Measurements from ENCODE around the gene CAPS.
"Not testable (repeated sequence)": the region's sequence is repeated elsewhere in the genome, so short reads cannot be mapped to it uniquely, and the experiment has no call there.

The CAPS gene

DNA sequence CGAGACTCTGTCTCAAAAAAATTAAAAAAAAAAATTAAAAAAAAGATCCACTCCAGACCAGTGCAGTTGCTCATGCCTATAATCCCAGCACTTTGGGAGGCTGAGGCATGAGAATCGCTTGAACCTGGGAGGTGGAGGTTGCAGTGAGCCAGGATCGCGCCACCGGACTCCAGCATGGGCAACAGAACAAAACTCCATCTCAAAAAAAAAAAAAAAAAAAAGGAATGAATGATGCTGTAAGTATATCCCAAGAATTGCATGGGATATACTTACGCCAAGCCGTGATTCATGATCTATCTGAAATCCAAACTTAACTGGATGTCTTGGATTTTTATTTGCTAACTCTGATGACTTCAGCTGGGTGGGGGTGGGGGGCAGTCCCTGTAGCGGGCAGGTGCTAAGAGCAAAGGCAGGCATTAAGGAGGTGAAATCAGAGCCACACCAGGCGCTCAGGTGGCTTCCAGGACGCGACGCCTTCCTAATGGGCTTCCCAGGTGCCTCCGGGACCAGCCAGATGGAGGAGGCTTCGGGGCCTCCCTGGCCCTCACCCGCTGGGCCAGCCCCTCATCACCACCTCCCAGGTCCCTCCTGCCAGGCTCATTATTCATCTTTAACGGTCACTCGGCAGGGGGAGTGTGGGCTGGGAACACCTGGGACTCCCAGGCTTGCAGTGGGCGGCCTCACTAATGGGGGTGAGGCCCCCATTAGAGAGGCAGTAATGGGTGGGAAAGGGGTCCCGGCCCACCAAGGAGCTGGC is 32.3 kb upstream of the CAPS start:
- H4K20me1 ChIP-seq (ENCODE audit: insufficient read depth, low read length) = no peaks in the 10 kb centered on the region
- no peak for ATAC-seq (ENCODE audit: insufficient read depth, low read depth)
- no peak overlapping the region for H2AFZ ChIP-seq (ENCODE audit: low read depth, low read length)
- no peak overlapping the region for H3K4me3 ChIP-seq (ENCODE audit: low read depth in 1 of 2, low read length in 2 of 2)
- no peaks in the 10 kb centered on the region for H3K27me3 ChIP-seq (ENCODE audit: insufficient read depth, low read length, poor library complexity)
- no peaks in the 10 kb centered on the region for H3K9me3 ChIP-seq (ENCODE audit: insufficient read depth, low read length, severe bottlenecking)
- TF ChIP-seq, protein P1, sequence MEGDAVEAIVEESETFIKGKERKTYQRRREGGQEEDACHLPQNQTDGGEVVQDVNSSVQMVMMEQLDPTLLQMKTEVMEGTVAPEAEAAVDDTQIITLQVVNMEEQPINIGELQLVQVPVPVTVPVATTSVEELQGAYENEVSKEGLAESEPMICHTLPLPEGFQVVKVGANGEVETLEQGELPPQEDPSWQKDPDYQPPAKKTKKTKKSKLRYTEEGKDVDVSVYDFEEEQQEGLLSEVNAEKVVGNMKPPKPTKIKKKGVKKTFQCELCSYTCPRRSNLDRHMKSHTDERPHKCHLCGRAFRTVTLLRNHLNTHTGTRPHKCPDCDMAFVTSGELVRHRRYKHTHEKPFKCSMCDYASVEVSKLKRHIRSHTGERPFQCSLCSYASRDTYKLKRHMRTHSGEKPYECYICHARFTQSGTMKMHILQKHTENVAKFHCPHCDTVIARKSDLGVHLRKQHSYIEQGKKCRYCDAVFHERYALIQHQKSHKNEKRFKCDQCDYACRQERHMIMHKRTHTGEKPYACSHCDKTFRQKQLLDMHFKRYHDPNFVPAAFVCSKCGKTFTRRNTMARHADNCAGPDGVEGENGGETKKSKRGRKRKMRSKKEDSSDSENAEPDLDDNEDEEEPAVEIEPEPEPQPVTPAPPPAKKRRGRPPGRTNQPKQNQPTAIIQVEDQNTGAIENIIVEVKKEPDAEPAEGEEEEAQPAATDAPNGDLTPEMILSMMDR (IDR thresholded peaks at IDR 0.05; ENCODE audit: borderline replicate concordance, extremely low read depth, low read length, poor library complexity, severe bottlenecking) = no peak
- no peak for TF ChIP-seq EZH2 (IDR thresholded peaks at IDR 0.05; ENCODE audit: borderline replicate concordance, low read depth, low read length, severe bottlenecking)
- no peaks in the 10 kb centered on the region for H3K4me1 ChIP-seq (ENCODE audit: insufficient read depth, low read length)
- no peak overlapping the region for H3K9ac ChIP-seq (ENCODE audit: low read depth, low read length)
- no peak overlapping the region for H3K27ac ChIP-seq (ENCODE audit: low read length)
- no peaks in the 10 kb centered on the region for H3K79me2 ChIP-seq (ENCODE audit: insufficient read depth, low read length)
- H3K4me2 ChIP-seq (ENCODE audit: insufficient read depth, low read length) = no peak overlapping the region
- no peaks in the 10 kb centered on the region for H3K36me3 ChIP-seq (ENCODE audit: insufficient read depth, low read length)
- DNase-seq = no peak

DNA sequence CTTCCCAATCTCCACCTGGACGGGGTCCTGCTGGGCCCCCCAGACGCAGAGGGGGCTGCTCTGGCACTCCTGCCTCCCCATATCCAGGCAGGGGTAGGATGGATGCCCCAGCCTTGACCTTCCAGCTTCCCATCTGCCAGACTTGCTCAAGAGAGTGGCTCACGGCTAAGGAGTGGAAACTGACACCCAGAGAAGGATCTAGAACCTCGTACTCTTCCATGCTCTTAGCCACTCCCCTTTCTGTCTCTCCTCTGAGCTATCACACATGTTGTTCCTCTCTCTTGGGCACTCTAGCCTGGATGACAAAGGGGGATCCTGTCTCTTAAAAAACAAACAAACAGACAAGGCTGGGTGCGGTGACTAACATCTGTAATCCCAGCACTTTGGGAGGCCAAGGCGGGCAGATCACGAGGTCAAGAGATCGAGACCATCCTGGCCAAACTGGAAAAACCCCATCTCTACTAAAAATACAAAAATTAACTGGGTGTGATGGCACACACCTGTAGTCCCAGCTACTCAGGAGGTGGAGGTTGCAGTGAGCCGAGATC is 31.6 kb upstream of the CAPS start:
- no peaks in the 10 kb centered on the region for H3K27me3 ChIP-seq (ENCODE audit: insufficient read depth, low read length, poor library complexity)
- no peak overlapping the region for H3K9ac ChIP-seq (ENCODE audit: low read depth, low read length)
- no peak overlapping the region for H2AFZ ChIP-seq (ENCODE audit: low read depth, low read length)
- DNase-seq (no peak), ATAC-seq (ENCODE audit: insufficient read depth, low read depth) (no peak)
- H3K9me3 ChIP-seq (ENCODE audit: insufficient read depth, low read length, severe bottlenecking) = no peaks in the 10 kb centered on the region
- H4K20me1 ChIP-seq (ENCODE audit: insufficient read depth, low read length) = no peaks in the 10 kb centered on the region
- no peak for TF ChIP-seq EZH2 (IDR thresholded peaks at IDR 0.05; ENCODE audit: borderline replicate concordance, low read depth, low read length, severe bottlenecking)
- TF ChIP-seq, protein P1 (IDR thresholded peaks at IDR 0.05; ENCODE audit: borderline replicate concordance, extremely low read depth, low read length, poor library complexity, severe bottlenecking) = no peak
- no peak overlapping the region for H3K4me2 ChIP-seq (ENCODE audit: insufficient read depth, low read length)
- H3K4me1 ChIP-seq (ENCODE audit: insufficient read depth, low read length) = no peaks in the 10 kb centered on the region
- no peaks in the 10 kb centered on the region for H3K79me2 ChIP-seq (ENCODE audit: insufficient read depth, low read length)
- no peaks in the 10 kb centered on the region for H3K36me3 ChIP-seq (ENCODE audit: insufficient read depth, low read length)
- H3K27ac ChIP-seq (ENCODE audit: low read length) = no peak overlapping the region
- no peak overlapping the region for H3K4me3 ChIP-seq (ENCODE audit: low read depth in 1 of 2, low read length in 2 of 2)

DNA sequence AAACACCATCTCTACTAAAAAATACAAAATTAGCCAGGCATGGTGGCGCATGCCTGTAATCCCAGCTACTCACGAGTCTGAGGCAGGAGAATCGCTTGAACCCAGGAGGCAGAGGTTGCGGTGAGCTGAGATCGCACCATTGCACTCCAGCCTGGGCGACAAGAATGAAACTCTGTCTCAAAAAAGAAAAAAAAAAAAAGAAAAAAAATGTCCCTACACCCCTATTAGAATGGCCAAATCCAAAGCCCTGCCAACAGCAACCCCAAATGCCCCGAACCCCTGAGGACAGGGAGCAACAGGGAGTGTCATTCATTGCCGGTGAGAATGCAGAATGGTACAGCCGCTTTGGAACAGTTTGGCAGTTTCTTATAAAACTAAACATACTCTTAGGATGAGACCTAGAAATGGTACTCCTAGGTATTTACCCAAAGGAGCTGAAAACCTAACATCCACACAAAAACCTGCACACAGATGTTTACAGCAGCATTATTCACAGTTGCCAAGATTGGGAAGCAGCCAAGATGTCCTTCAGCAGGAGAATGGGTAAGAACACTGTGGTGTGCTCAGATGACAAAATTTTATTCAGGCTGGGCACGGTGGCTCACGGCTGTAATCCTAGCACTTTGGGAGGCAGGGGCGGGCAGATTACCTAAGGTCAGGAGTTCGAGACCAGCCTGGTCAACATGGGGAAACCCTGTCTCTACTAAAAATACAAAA is 30.7 kb upstream of the CAPS start:
- H2AFZ ChIP-seq (ENCODE audit: low read depth, low read length); H3K4me1 ChIP-seq (ENCODE audit: insufficient read depth, low read length); ATAC-seq (ENCODE audit: insufficient read depth, low read depth); H3K36me3 ChIP-seq (ENCODE audit: insufficient read depth, low read length); H3K4me3 ChIP-seq (ENCODE audit: low read depth in 1 of 2, low read length in 2 of 2); H3K9me3 ChIP-seq (ENCODE audit: insufficient read depth, low read length, severe bottlenecking); DNase-seq; H3K79me2 ChIP-seq (ENCODE audit: insufficient read depth, low read length); H4K20me1 ChIP-seq (ENCODE audit: insufficient read depth, low read length); H3K27me3 ChIP-seq (ENCODE audit: insufficient read depth, low read length, poor library complexity); H3K27ac ChIP-seq (ENCODE audit: low read length); H3K4me2 ChIP-seq (ENCODE audit: insufficient read depth, low read length); H3K9ac ChIP-seq (ENCODE audit: low read depth, low read length): not testable (repeated sequence)

DNA sequence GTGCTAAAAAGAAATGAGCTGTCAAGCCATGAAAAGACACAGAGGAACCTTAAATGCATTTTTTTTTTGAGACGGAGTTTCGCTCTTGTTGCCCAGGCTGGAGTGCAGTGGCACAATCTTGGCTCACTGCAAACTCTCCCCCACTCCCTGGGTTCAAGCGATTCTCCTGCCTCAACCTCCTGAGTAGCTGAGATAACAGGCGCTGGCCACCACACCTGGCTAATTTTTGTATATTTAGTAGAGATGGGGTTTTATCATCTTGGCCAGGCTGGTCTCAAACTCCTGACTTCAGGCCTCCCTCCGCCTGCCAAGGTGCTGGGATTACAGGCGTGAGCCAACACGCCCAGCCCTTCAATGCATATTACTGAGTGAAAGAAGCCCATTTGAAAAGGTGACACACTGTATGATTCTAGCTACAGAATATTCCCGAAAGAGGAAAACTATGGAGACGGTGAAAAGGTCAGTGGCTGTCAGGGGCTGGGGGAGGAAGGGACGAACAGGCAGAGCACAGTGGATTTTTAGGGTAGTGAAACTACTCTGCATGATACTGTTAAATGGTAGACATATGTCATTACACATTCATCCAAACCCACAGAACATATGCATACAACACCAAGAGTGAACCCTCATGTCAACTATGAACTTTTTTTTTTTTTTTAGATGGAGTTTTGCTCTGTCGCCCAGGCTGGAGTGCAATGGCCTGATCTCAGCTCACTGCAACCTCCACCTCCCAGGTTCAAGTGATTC is 29.8 kb upstream of the CAPS start:
- H3K27ac ChIP-seq (ENCODE audit: low read length); H3K27me3 ChIP-seq (ENCODE audit: insufficient read depth, low read length, poor library complexity); H3K4me1 ChIP-seq (ENCODE audit: insufficient read depth, low read length); H3K79me2 ChIP-seq (ENCODE audit: insufficient read depth, low read length); H3K9me3 ChIP-seq (ENCODE audit: insufficient read depth, low read length, severe bottlenecking); H4K20me1 ChIP-seq (ENCODE audit: insufficient read depth, low read length); DNase-seq; H3K4me2 ChIP-seq (ENCODE audit: insufficient read depth, low read length); H3K9ac ChIP-seq (ENCODE audit: low read depth, low read length); H3K36me3 ChIP-seq (ENCODE audit: insufficient read depth, low read length); ATAC-seq (ENCODE audit: insufficient read depth, low read depth); H3K4me3 ChIP-seq (ENCODE audit: low read depth in 1 of 2, low read length in 2 of 2); H2AFZ ChIP-seq (ENCODE audit: low read depth, low read length): not testable (repeated sequence)

All from DND-41 (cell line).